HepG2 (cell line): Measurements from ENCODE around the gene CCDC116. TPM values are rescaled to one million over a fixed set of nuclear protein-coding genes. Genes with fewer than 3 reads are reported as not detected.

Source experiments
- ATF1 ChIP-seq: IDR thresholded peaks from 2 replicates; pipeline ENCODE4 v1.6.1; 2016; ENCODE audit warnings: mild to moderate bottlenecking, control low read depth
- HBP1 ChIP-seq: IDR thresholded peaks from 2 replicates; pipeline ENCODE4 v1.6.1; 2016; ENCODE audit warnings: low read depth, control low read depth
- HNRNPUL1 ChIP-seq: fragments of 200-400 bp; formaldehyde crosslinking; IDR thresholded peaks from 2 replicates; pipeline ENCODE4 v1.6.1; 2017; ENCODE audit warnings: low read depth, mild to moderate bottlenecking, low read length, moderate library complexity
- JARID2 ChIP-seq: sonication (generic); formaldehyde crosslinking; IDR thresholded peaks from 2 replicates; pipeline ENCODE4 v1.8.1; 2023; ENCODE audit warnings: missing genetic modification reagents, inconsistent platforms; ENCODE audit not compliant: insufficient replicate concordance
- KLF12 ChIP-seq: sonication (generic); formaldehyde crosslinking; IDR thresholded peaks from 2 replicates; pipeline ENCODE4 v1.4.0; 2020; ENCODE audit warnings: missing genetic modification reagents, borderline replicate concordance
- MIXL1 ChIP-seq: IDR thresholded peaks from 2 replicates; pipeline ENCODE4 v1.6.1; 2016
- MTF1 ChIP-seq: sonication (generic); formaldehyde crosslinking; IDR thresholded peaks from 2 replicates; pipeline ENCODE4 v1.5.0; 2020; ENCODE audit warnings: missing genetic modification reagents
- PLRG1 ChIP-seq: fragments of 450-650 bp; conservative IDR thresholded peaks from 2 replicates; pipeline ENCODE4 v1.6.1; 2016
- REPIN1 ChIP-seq: sonication (generic); formaldehyde crosslinking; IDR thresholded peaks from 2 replicates; pipeline ENCODE4 v1.8.0; 2022; ENCODE audit warnings: missing genetic modification reagents, low read depth, mild to moderate bottlenecking, borderline replicate concordance
- RFX3 ChIP-seq: IDR thresholded peaks from 2 replicates; pipeline ENCODE4 v1.6.1; 2016; ENCODE audit warnings: missing biosample characterization, missing genetic modification reagents
- RORA ChIP-seq: sonication (generic); formaldehyde crosslinking; IDR thresholded peaks from 2 replicates; pipeline ENCODE4 v1.5.0; 2020; ENCODE audit warnings: mild to moderate bottlenecking, missing genetic modification reagents, moderate library complexity
- SAP130 ChIP-seq: IDR thresholded peaks from 2 replicates; pipeline ENCODE4 v1.6.1; 2016; ENCODE audit warnings: low read depth
- TFAP4 ChIP-seq: sonication (generic); IDR thresholded peaks from 2 replicates; pipeline ENCODE4 v1.6.1; 2016; ENCODE audit warnings: low read depth, borderline replicate concordance
- TGIF2 ChIP-seq: IDR thresholded peaks from 2 replicates; pipeline ENCODE4 v1.6.1; 2016; ENCODE audit warnings: control low read depth, missing compliant biosample characterization
- U2AF2 ChIP-seq: fragments of 200-400 bp; formaldehyde crosslinking; IDR thresholded peaks from 2 replicates; pipeline ENCODE4 v1.6.1; 2017; ENCODE audit warnings: low read depth, mild to moderate bottlenecking, low read length
- ZBTB10 ChIP-seq: sonication (generic); formaldehyde crosslinking; IDR thresholded peaks from 2 replicates; pipeline ENCODE4 v1.4.0; 2020; ENCODE audit warnings: missing genetic modification reagents, borderline replicate concordance
- ZFP36L1 ChIP-seq: sonication (generic); formaldehyde crosslinking; IDR thresholded peaks from 2 replicates; pipeline ENCODE4 v1.8.0; 2022; ENCODE audit warnings: mild to moderate bottlenecking, missing genetic modification reagents, moderate library complexity
- ZNF557 ChIP-seq: sonication (generic); formaldehyde crosslinking; IDR thresholded peaks from 2 replicates; pipeline ENCODE4 v1.4.0; 2020; ENCODE audit warnings: missing genetic modification reagents
- ZNF577 ChIP-seq: sonication (generic); formaldehyde crosslinking; IDR thresholded peaks from 2 replicates; pipeline ENCODE4 v1.4.0; 2020; ENCODE audit warnings: mild to moderate bottlenecking, low read depth, missing genetic modification reagents, borderline replicate concordance
- ZNF598 ChIP-seq: sonication (generic); formaldehyde crosslinking; IDR thresholded peaks from 2 replicates; pipeline ENCODE4 v1.5.1; 2020; ENCODE audit warnings: mild to moderate bottlenecking, missing genetic modification reagents, borderline replicate concordance
- ZNF670 ChIP-seq: sonication (generic); formaldehyde crosslinking; IDR thresholded peaks from 2 replicates; pipeline ENCODE4 v1.8.0; 2022; ENCODE audit warnings: mild to moderate bottlenecking, missing genetic modification reagents, borderline replicate concordance
- ZNF768 ChIP-seq: sonication (generic); formaldehyde crosslinking; IDR thresholded peaks from 2 replicates; pipeline ENCODE4 v1.4.0; 2020; ENCODE audit warnings: missing genetic modification reagents
- ZNF878 ChIP-seq: sonication (generic); formaldehyde crosslinking; IDR thresholded peaks from 2 replicates; pipeline ENCODE4 v1.8.1; 2023; ENCODE audit warnings: mild to moderate bottlenecking, missing genetic modification reagents, moderate library complexity
- polyA plus RNA-seq, 8 experiments: library from polyadenylated mRNA; depleted of rRNA in 3 of 8; stranded (reverse) in 7 of 8; unstranded in 1 of 8; fragments of >200 nt; fragmentation: Illumina TruSeq in 4 of 8; extraction: Trizol in 4 of 8; gene quantifications; 2 replicates each; pipeline versions ENCODE4 v1.2.1 to v1.2.3, GENCODE V29; 2011 to 2016; ENCODE audit warnings: low read depth in 4 of 8, missing spikeins in 1 of 8, mixed read lengths in 1 of 8; ENCODE audit not compliant: insufficient read depth in 1 of 8
- total RNA-seq, 5 experiments: library from RNA; depleted of rRNA; stranded (reverse); fragments of >200 nt; fragmentation: Illumina TruSeq; extraction: Trizol; gene quantifications; 2 replicates each; pipeline ENCODE4 v1.2.3, GENCODE V29; 2016; ENCODE audit warnings: low read depth in 1 of 5

CCDC116 gene
- total and polyA plus RNA-seq, 2 of the 13 experiments (the other 11 are each of a cell fraction or from before 2014, with no cell fraction given), result 0.15 to 0.33 TPM

DNA sequence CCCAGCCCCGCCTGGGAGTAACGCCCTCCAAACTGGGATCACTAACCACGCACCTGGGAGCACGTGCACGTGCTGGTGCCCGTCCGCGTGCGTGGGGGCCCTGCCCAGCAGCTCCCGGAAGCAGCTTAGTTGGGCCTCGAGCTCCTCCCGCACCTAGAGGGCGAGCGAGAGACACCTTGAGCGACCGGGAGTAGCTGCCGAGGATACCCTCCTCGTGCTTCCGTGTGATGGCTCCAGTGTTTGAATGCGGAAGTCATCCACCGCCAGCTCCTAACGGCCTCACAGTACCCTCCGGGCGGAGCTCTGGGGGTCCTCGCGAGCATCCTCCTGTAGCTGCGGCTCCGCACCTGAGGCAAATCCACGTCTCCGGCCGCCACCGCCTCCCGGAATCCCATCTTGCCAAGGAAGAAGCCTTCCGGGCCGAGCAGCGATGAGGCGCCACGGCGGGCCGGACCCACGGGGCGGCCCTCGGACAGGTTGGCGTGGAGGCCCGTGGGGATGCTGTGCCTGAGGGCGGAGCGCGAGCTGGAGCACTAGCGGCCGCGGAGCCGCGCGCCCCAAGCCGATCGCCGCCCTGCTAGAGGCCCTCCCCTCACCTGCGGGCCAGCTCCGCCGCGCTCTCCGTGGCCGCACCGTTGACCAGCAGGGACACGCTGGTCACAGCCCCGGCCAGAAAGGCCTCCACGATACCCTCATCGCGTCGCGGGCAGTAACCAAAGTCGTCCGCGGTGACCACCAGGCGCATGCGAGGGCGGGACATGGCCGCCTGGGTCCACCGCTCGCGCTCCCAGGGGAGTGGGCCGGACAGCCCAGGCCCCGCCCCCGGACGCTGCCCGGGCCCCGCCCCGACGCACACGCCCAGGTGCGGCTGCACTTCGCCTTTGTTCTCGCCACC lies 3.1 kb upstream of the CCDC116 start, which contains the start of gene YDJC (continued):
- TF ChIP-seq ZFP36L1 (CRISPR knock-in tag) (no peak), SAP130 (CRISPR knock-in tag) (peak; percentile 93), RORA (CRISPR knock-in tag) (no peak), ZNF598 (peak; percentile 48; the same call in 1 of the 2 replicates), KLF12 (CRISPR knock-in tag) (peak; percentile 82; the same call in 1 of the 2 replicates), ZBTB10 (CRISPR knock-in tag) (peak; percentile 52; the same call in 1 of the 2 replicates), HNRNPUL1 (no peak), U2AF2 (0 out of 2 replicates have a peak, but pooled peaks have one; percentile 29), ZNF577 (CRISPR knock-in tag) (peak; percentile 88; the same call in 1 of the 2 replicates), MTF1 (peak; percentile 74; the same call in 1 of the 2 replicates), REPIN1 (CRISPR knock-in tag) (peak; percentile 81), TGIF2 (CRISPR knock-in tag) (peak; percentile 96), PLRG1 (no peak), ZNF768 (CRISPR knock-in tag) (peak; percentile 62), MIXL1 (CRISPR knock-in tag) (peak; percentile 72), ZNF878 (no peak), ZNF557 (CRISPR knock-in tag) (peak; percentile 97), TFAP4 (peak; percentile 57; the same call in 1 of the 2 replicates), ZNF670 (CRISPR knock-in tag) (peak; percentile 23; the same call in 1 of the 2 replicates), ATF1 (CRISPR knock-in tag) (no peak), JARID2 (no peak), RFX3 (CRISPR knock-in tag) (no peak), HBP1 (peak; percentile 71; the same call in 1 of the 2 replicates)
